Loucy (cell line): ENCODE data around the gene KIF20B.

Experiments
- EZH2phosphoT487 ChIP-seq: fragments of 200-600 bp; IDR thresholded peaks from 2 replicates; pipeline ENCODE4 v1.6.1; 2018; ENCODE audit warnings: antibody characterized with exemption, mild to moderate bottlenecking, moderate library complexity, borderline replicate concordance
- TF ChIP-seq, protein P1 (sequence below): fragments of 200-600 bp; sonication (generic); conservative IDR thresholded peaks from 2 replicates; pipeline ENCODE4 v1.5.1; 2014; ENCODE audit warnings: mild to moderate bottlenecking, antibody characterized with exemption, low read length

DNA sequence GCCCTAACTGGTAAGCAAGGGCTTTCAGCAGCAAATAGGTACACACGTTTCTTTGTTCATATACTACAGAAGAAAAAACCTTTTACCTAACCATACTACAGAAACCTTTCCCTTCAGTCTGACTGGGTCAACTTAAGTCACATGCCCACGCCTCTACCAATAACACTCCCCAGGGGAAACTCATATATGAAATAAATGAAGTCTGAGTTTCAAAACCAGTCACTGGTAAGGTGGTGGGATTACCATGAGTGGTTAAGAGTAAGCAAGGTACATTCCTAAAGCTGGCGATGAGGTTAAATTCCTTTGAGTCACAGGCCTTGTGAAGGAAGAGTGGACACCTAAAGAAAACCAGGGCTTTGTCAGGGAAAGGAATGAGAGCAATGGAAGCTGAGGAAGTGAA, 21.4 kb upstream of the KIF20B start:
- TF ChIP-seq, protein P1, sequence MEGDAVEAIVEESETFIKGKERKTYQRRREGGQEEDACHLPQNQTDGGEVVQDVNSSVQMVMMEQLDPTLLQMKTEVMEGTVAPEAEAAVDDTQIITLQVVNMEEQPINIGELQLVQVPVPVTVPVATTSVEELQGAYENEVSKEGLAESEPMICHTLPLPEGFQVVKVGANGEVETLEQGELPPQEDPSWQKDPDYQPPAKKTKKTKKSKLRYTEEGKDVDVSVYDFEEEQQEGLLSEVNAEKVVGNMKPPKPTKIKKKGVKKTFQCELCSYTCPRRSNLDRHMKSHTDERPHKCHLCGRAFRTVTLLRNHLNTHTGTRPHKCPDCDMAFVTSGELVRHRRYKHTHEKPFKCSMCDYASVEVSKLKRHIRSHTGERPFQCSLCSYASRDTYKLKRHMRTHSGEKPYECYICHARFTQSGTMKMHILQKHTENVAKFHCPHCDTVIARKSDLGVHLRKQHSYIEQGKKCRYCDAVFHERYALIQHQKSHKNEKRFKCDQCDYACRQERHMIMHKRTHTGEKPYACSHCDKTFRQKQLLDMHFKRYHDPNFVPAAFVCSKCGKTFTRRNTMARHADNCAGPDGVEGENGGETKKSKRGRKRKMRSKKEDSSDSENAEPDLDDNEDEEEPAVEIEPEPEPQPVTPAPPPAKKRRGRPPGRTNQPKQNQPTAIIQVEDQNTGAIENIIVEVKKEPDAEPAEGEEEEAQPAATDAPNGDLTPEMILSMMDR: no peak
- TF ChIP-seq EZH2phosphoT487: no peak
